Measurements from ENCODE around the gene IFITM10.

IFITM10 gene

DNA sequence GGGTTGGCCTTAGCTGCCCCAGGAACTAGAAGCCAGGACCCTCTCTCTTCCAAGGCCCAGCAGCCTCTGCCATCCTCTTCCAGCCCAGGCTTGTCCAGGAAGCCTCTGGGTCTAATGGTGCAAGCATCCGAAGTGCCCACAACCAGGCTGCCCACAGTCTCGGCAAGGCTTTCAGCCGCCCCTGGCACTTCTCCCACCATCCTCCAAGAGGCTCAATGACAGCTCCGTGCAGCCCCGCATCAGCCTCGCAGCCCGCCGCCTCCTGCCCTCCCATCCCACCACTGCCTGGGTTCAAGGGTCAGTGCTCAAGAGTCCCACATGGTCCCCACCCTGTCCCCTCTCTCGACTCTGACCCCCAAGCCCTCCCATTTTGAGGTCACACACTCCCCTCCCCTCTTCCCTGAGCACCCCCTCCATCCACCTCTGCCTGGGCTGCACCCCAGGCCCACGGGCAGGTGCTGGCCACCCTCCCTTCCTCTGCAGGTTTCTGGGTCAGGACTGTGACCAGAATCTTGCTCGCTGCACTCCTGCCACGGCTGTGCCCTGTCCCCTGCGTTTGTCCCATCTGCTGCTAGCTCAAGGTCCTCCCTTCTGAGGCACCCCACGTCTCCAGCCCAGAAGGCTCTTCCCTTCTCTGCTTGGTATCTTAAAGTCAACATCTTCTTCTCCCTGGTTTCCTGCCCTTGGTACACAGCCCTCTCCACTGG lies 17.2 kb downstream of the IFITM10 start:
- no peak for DNase-seq (ENCODE audit: low read depth)
- H3K4me3 ChIP-seq (ENCODE audit: low read length), result no peak overlapping the region
- TF ChIP-seq, protein P1, sequence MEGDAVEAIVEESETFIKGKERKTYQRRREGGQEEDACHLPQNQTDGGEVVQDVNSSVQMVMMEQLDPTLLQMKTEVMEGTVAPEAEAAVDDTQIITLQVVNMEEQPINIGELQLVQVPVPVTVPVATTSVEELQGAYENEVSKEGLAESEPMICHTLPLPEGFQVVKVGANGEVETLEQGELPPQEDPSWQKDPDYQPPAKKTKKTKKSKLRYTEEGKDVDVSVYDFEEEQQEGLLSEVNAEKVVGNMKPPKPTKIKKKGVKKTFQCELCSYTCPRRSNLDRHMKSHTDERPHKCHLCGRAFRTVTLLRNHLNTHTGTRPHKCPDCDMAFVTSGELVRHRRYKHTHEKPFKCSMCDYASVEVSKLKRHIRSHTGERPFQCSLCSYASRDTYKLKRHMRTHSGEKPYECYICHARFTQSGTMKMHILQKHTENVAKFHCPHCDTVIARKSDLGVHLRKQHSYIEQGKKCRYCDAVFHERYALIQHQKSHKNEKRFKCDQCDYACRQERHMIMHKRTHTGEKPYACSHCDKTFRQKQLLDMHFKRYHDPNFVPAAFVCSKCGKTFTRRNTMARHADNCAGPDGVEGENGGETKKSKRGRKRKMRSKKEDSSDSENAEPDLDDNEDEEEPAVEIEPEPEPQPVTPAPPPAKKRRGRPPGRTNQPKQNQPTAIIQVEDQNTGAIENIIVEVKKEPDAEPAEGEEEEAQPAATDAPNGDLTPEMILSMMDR (conservative IDR thresholded peaks at IDR 0.05; ENCODE audit: low read depth, low read length), result no peak

DNA sequence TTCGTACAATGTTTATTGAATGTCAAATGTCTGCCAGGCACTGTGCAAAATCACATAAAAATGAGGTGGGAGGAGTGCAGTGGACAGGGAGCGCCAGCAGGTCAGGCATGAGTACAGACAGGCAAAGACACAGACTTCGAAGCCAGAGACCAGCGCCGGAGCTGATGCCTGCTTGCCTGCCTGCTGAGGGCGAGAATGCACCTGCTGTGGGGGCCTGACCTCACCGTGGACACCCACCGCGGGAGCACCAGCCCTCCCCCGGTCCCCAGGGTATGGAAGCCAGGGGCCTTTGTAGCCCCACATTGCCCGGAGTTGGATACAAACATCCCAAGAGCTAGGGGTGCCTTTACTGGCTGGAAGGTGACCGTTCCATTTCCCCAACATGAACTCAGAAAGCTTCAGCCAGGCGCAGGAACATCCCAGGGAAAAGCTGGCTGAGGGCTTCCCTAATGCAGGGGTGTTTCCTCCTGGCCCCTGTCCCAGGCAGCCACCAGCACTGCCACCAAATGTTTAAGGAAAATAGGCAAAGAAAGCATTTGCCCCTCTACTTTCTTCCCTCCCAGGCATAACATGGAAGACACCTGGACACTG lies 17.9 kb downstream of the IFITM10 start:
- TF ChIP-seq, protein P1 (conservative IDR thresholded peaks at IDR 0.05; ENCODE audit: low read depth, low read length), result no peak
- DNase-seq (ENCODE audit: low read depth), result no peak
- H3K4me3 ChIP-seq (ENCODE audit: low read length), result no peak overlapping the region

DNA sequence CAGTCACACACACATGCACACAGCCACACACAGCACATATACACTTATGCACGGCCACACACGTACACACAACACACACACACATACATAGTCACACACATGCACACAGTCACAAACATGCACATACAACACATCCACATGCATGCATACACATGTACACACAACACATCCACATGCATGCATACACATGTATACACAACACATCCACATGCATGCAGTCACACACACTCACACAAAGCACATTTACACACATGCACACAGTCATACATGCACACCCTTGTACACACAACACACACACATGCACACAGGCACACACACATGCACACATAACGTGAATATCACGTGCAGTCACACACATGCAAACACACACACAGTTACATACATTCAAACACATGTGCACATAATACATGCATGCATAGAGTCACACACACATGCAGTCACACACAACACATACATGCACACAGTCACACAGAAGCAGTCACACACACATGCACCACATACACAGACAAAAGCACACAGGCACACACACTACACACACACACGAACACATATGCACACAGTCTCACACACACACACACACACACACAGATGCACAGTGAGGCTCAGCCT lies 18.8 kb downstream of the IFITM10 start:
- TF ChIP-seq, protein P1 (conservative IDR thresholded peaks at IDR 0.05; ENCODE audit: low read depth, low read length), result no peak
- DNase-seq (ENCODE audit: low read depth), result no peak

DNA sequence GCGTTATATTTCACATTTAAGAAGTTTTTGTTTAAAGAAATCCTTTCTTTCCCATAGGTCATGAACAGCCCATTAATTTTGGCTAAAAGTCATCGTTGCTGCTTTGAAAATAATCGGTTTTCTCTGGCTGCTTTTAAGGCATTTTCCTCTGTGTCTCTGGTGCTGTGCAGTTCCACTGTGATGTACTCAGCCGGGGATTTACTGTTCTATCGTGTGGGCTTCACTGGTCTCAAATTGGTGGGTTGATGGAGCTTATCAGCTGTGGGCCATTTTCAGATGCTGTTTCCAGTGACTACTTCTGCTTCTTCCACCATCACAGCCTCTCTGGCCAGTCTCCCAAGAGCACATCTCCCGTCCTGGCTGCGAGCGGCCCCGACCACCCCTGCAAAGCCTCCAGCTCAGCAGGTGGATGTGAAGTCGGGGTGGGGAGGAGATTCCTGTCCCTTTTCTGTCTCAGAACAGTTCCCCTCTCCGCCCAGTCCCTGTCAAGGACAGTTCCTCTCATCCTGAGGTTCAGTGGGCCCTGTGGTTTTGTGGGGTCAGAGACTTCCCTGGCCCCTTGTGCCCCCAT lies 20.3 kb downstream of the IFITM10 start:
- TF ChIP-seq, protein P1 (conservative IDR thresholded peaks at IDR 0.05; ENCODE audit: low read depth, low read length), result no peak
- no peak overlapping the region for H3K4me3 ChIP-seq (ENCODE audit: low read length)
- no peak for DNase-seq (ENCODE audit: low read depth)

More for the DNA sequence above, 18.8 kb downstream of the IFITM10 start:
- H3K4me3 ChIP-seq (ENCODE audit: low read length), result no peak overlapping the region

DNA sequence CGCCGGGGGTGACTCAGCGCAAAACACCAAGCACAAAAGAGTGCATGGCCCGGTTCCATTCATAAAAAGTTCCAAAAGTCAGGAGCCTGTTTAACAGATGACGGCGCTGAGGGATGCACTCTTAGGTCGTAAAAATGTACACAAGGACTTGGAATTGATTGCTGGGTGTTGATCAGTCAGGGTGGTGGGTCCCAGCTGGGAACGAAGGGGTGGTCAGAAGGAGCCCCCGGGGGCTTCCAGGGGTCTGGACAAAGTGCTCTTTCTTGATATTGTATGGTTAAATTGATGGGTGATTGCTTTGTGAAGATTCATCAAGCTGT lies 20.7 kb downstream of the IFITM10 start:
- H3K4me3 ChIP-seq (ENCODE audit: low read length), result no peak overlapping the region
- TF ChIP-seq, protein P1 (conservative IDR thresholded peaks at IDR 0.05; ENCODE audit: low read depth, low read length), result no peak
- DNase-seq (ENCODE audit: low read depth), result no peak

DNA sequence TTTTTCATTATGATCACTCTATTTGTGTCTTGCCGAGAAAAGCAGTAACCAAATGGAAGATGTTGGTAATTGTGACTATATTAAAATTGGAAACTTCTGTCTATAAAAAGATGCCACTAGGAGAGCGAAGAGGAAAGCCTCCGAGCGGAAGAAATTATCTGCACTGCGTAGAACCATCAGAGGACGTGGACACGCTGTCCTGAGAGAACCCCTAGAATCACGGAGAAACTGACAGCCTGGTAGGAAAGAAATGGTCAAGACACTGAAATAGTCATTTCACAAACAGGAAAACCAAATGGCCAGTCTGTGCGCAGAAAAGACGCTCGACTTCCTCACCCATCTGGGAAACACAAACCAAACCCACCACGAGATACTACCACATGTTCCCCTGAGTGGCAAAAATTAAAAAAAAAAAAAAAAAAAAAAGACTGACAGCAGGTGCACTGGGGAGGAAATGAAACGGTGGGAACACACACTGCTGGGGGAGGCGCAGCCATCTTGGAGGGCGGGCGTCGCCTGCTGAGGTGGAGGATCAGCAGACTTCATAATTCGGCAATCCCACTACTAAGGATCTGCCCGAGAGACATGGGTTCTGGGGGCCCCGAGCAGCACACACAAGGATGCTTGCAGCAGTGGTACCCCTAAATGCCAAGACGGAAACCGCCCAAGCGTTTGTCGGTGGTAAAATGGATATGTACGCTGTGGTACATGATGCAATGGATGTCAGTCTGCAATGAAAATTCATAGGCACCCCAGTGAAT lies 21.3 kb downstream of the IFITM10 start:
- no peak overlapping the region for H3K4me3 ChIP-seq (ENCODE audit: low read length)
- DNase-seq (ENCODE audit: low read depth), result no peak
- TF ChIP-seq, protein P1 (conservative IDR thresholded peaks at IDR 0.05; ENCODE audit: low read depth, low read length), result no peak

Data from retinal pigment epithelial cell (primary cell).